Neural progenitor cell (in vitro differentiated cells): ENCODE measurements around the gene PDCD4. TPM values are rescaled to one million over a fixed set of nuclear protein-coding genes. Genes with fewer than 3 reads are reported as not detected.

Experiments used
- DNase-seq: peaks from one replicate; pipeline ENCODE4 v3.0.0-alpha.2; 2016; ENCODE audit warnings: low spot score
- H2AFZ ChIP-seq: fragments of 200-600 bp; sonication (generic); replicated peaks from 2 replicates; pipeline ENCODE4 v1.6.1; 2016; ENCODE audit warnings: antibody characterized with exemption
- H3F3A ChIP-seq: fragments of 200-600 bp; sonication (generic); 2 replicates; pipeline ENCODE4 v1.6.1; 2016; ENCODE audit warnings: antibody characterized with exemption, low read depth
- H3K27ac ChIP-seq: fragments of 200-600 bp; sonication (generic); 2 replicates; pipeline ENCODE4 v1.5.1; 2016; ENCODE audit warnings: mild to moderate bottlenecking
- H3K27me3 ChIP-seq: fragments of 200-600 bp; sonication (generic); 2 replicates; pipeline ENCODE4 v1.6.1; 2016; ENCODE audit warnings: mild to moderate bottlenecking, moderate library complexity
- H3K36me3 ChIP-seq: fragments of 200-600 bp; sonication (generic); 2 replicates; pipeline ENCODE4 v1.5.1; 2016
- H3K4me1 ChIP-seq: fragments of 200-600 bp; sonication (generic); 2 replicates; pipeline ENCODE4 v1.6.1; 2016; ENCODE audit warnings: mixed run types
- H3K4me2 ChIP-seq: fragments of 200-600 bp; sonication (generic); 2 replicates; pipeline ENCODE4 v1.6.1; 2016
- H3K4me3 ChIP-seq: fragments of 200-600 bp; sonication (generic); 2 replicates; pipeline ENCODE4 v1.5.1; 2016
- H3K79me2 ChIP-seq: fragments of 200-600 bp; sonication (generic); 2 replicates; pipeline ENCODE4 v1.6.1; 2016; ENCODE audit warnings: low read depth
- H3K9ac ChIP-seq: fragments of 200-600 bp; sonication (generic); 2 replicates; pipeline ENCODE4 v1.6.1; 2016
- H3K9me3 ChIP-seq: fragments of 200-600 bp; sonication (generic); 2 replicates; pipeline ENCODE4 v1.5.1; 2016; ENCODE audit warnings: low read depth
- H4K20me1 ChIP-seq: fragments of 200-600 bp; sonication (generic); 2 replicates; pipeline ENCODE4 v1.6.1; 2016; ENCODE audit warnings: low read depth
- H3K27ac Mint-ChIP-seq: 3 replicates; pipeline ENCODE4 v1.8.0; 2021; ENCODE audit warnings: mixed read lengths
- H3K27me3 Mint-ChIP-seq: 2 replicates; pipeline ENCODE4 v1.8.0; 2022; ENCODE audit warnings: low read depth, mild to moderate bottlenecking, inconsistent platforms, moderate library complexity, mixed read lengths; ENCODE audit not compliant: insufficient read depth
- H3K36me3 Mint-ChIP-seq: 3 replicates; pipeline ENCODE4 v1.8.0; 2021; ENCODE audit warnings: mixed read lengths
- H3K4me1 Mint-ChIP-seq: 3 replicates; pipeline ENCODE4 v1.8.0; 2021; ENCODE audit warnings: mixed read lengths
- H3K4me3 Mint-ChIP-seq: 3 replicates; pipeline ENCODE4 v1.8.0; 2021; ENCODE audit warnings: mild to moderate bottlenecking, moderate library complexity, mixed read lengths
- H3K9me3 Mint-ChIP-seq: 3 replicates; pipeline ENCODE4 v1.8.0; 2020; ENCODE audit warnings: mixed read lengths
- EZH2 ChIP-seq: fragments of 200-600 bp; sonication (generic); IDR thresholded peaks from 2 replicates; pipeline ENCODE4 v1.6.1; 2017; ENCODE audit warnings: antibody characterized with exemption, mild to moderate bottlenecking, moderate library complexity
- EZH2phosphoT487 ChIP-seq: fragments of 200-600 bp; sonication (generic); IDR thresholded peaks from 2 replicates; pipeline ENCODE4 v1.6.1; 2017; ENCODE audit warnings: antibody characterized with exemption
- total RNA-seq: library from RNA; depleted of rRNA; stranded (reverse); fragments of >200 nt; gene quantifications from 2 replicates; pipeline ENCODE4 v1.2.3, GENCODE V29; 2015; ENCODE audit warnings: low replicate concordance
- TF ChIP-seq, protein P1 (sequence below): fragments of 200-600 bp; sonication (generic); IDR thresholded peaks from 2 replicates; pipeline ENCODE4 v1.5.1; 2017; ENCODE audit warnings: antibody characterized with exemption, mild to moderate bottlenecking

PDCD4 gene
- total RNA-seq, 1 donor from 2014 or later = 106 TPM

DNA sequence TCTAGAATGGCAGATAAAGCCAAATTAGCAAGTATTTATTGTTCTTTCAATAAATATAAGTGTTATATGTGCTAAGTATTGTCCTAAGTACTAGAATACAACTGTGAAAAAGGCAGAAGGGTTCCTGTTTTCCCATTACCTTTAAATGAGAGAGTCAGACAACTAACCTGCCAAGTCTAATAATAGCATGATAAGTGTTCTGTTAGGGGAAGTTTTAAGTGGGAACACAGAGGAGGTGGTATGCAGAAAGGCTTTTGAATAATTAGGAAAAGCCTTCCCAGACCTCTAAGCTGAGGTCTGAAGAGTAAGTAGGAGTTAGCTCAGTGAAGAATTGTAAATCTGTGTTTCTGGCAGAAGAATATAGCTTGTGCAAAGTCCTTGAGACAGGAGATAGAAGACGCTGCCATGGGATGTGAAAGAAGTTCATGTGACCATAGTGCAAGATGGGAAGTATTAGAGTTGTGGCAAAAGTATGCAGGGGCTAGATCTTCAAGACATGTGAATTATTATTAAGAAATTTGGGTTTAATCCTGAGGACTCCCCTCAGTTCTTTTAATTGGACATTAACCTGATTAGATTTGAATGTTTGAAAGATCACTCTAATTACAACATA is 60.1 kb downstream of the PDCD4 start:
- no peak for DNase-seq
- Histone ChIP-seq H3K4me1 (peaks cover 7% of the 10 kb centered on the region), H3F3A (no peaks in the 10 kb centered on the region), H3K4me2 (no peak overlapping the region), H3K4me3 (no peak overlapping the region), H3K27me3 (no peaks in the 10 kb centered on the region), H3K36me3 (no peaks in the 10 kb centered on the region), H3K79me2 (peaks cover 100% of the 10 kb centered on the region), H2AFZ (no peak overlapping the region), H3K9me3 (no peaks in the 10 kb centered on the region), H3K27ac (no peak overlapping the region), H4K20me1 (peaks cover 73% of the 10 kb centered on the region), H3K9ac (no peak overlapping the region)
- Mint-ChIP-seq H3K27me3 (no peaks in the 10 kb centered on the region), H3K4me1 (no peaks in the 10 kb centered on the region), H3K36me3 (peaks cover 8% of the 10 kb centered on the region), H3K4me3 (no peak overlapping the region), H3K9me3 (no peaks in the 10 kb centered on the region), H3K27ac (no peak overlapping the region)
- no peak for TF ChIP-seq EZH2

DNA sequence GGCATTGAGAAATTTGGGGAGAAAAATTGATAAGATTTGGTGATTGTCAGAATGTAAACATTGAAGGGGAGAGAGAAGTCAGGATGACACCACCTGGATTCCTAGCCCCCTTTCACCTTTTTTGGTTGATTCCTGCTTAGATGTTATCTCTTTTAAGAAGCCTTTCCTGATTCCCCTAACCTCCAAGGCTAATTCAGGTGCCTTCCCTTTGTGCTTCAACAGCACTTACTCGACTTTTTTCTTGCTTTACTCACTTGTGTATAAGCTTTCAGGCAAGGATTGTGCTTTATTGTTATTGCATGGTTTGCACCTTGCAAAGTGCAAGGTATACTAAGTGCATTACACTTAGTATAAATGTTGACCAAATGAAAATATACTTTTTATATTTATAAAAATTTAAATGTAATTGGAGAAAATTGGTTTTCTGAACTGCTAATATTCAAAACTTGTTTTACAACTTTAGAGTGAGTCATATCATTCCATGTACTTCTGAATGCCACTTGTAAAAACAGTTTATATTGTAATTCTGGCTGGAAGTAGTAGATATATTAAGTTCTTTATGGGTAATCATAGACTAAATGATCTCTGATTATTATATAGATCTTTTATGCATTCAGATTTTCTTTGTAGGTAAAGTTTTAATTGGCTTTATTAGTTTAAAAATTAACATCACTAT is 60.9 kb downstream of the PDCD4 start:
- Histone ChIP-seq H2AFZ (no peak overlapping the region), H3K36me3 (no peaks in the 10 kb centered on the region), H3K27ac (no peak overlapping the region), H3K4me1 (peaks cover 7% of the 10 kb centered on the region), H3K9me3 (no peaks in the 10 kb centered on the region), H3K4me2 (no peak overlapping the region), H4K20me1 (peaks cover 71% of the 10 kb centered on the region), H3K27me3 (no peaks in the 10 kb centered on the region), H3K4me3 (no peak overlapping the region), H3K9ac (no peak overlapping the region), H3F3A (no peaks in the 10 kb centered on the region), H3K79me2 (peaks cover 100% of the 10 kb centered on the region)
- H3K27ac Mint-ChIP-seq = no peak overlapping the region
- H3K36me3 Mint-ChIP-seq = peaks cover 12% of the 10 kb centered on the region
- no peaks in the 10 kb centered on the region for H3K27me3 Mint-ChIP-seq
- TF ChIP-seq EZH2 (no peak), EZH2phosphoT487 (no peak)
- TF ChIP-seq, protein P1, sequence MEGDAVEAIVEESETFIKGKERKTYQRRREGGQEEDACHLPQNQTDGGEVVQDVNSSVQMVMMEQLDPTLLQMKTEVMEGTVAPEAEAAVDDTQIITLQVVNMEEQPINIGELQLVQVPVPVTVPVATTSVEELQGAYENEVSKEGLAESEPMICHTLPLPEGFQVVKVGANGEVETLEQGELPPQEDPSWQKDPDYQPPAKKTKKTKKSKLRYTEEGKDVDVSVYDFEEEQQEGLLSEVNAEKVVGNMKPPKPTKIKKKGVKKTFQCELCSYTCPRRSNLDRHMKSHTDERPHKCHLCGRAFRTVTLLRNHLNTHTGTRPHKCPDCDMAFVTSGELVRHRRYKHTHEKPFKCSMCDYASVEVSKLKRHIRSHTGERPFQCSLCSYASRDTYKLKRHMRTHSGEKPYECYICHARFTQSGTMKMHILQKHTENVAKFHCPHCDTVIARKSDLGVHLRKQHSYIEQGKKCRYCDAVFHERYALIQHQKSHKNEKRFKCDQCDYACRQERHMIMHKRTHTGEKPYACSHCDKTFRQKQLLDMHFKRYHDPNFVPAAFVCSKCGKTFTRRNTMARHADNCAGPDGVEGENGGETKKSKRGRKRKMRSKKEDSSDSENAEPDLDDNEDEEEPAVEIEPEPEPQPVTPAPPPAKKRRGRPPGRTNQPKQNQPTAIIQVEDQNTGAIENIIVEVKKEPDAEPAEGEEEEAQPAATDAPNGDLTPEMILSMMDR = no peak
- no peaks in the 10 kb centered on the region for H3K4me1 Mint-ChIP-seq
- H3K4me3 Mint-ChIP-seq = no peak overlapping the region
- no peak for DNase-seq
- no peaks in the 10 kb centered on the region for H3K9me3 Mint-ChIP-seq

DNA sequence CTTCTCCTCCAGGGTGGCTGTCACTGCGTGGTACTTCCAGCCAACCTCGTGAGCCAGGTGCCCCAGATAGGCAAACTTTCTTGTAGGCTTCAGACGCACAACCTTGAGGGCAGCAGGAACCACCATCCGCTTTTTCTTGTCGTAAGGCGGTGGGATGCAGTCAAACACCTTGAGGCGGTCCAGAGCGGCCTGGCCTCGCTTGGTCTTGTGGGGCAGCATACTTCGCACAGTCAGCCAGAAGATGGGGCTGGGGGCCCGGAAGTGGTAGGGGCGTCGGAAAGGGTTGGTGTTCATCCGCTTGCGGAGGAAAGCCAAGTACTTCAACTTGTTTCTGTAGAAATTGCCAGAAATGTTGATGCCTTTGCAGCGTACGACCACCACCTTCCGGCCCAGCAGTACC is 65.0 kb downstream of the PDCD4 start:
- H3K9me3 ChIP-seq = no peaks in the 10 kb centered on the region
- peaks cover 46% of the 10 kb centered on the region for H4K20me1 ChIP-seq
- H3F3A ChIP-seq = no peaks in the 10 kb centered on the region
- H3K4me3 ChIP-seq = no peak overlapping the region
- H3K9ac ChIP-seq = no peak overlapping the region
- no peak overlapping the region for H3K4me2 ChIP-seq
- Mint-ChIP-seq H3K4me3 (no peak overlapping the region), H3K9me3 (peaks cover 5% of the 10 kb centered on the region), H3K4me1 (no peaks in the 10 kb centered on the region), H3K27ac (no peak overlapping the region), H3K36me3 (peaks cover 23% of the 10 kb centered on the region), H3K27me3 (no peaks in the 10 kb centered on the region)
- peaks cover 100% of the 10 kb centered on the region for H3K79me2 ChIP-seq
- TF ChIP-seq EZH2 (no peak), EZH2phosphoT487 (no peak)
- TF ChIP-seq, protein P1 = no peak
- H3K4me1 ChIP-seq = no peaks in the 10 kb centered on the region
- H3K36me3 ChIP-seq = no peaks in the 10 kb centered on the region
- DNase-seq = no peak
- no peak overlapping the region for H2AFZ ChIP-seq
- no peaks in the 10 kb centered on the region for H3K27me3 ChIP-seq
- H3K27ac ChIP-seq = no peak overlapping the region

DNA sequence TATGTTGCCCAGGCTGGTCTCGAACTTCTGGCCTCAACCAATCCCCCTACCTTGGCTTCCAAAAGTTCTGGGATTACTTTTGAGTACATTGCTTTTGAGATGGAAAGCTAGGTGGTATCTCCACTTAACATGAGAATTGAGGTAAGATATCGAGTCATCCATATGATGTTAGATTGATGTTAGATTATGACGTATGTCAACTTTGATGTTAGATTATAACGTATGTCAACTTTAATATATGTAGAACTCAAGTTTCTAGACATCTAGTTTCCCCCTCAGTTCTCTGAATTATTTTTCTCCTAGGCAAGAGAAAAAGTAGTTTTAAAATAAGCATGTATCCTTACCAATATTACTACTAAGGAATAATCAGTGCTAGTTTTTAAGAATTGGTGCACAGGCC is 67.7 kb downstream of the PDCD4 start:
- peaks cover 45% of the 10 kb centered on the region for H3K36me3 Mint-ChIP-seq
- Histone ChIP-seq H3K9ac (no peak overlapping the region), H3K27ac (no peak overlapping the region), H3K4me3 (no peak overlapping the region), H4K20me1 (peaks cover 22% of the 10 kb centered on the region), H3K9me3 (no peaks in the 10 kb centered on the region), H3K27me3 (no peaks in the 10 kb centered on the region), H2AFZ (no peak overlapping the region), H3K36me3 (no peaks in the 10 kb centered on the region), H3F3A (no peaks in the 10 kb centered on the region), H3K4me1 (no peaks in the 10 kb centered on the region), H3K79me2 (peaks cover 100% of the 10 kb centered on the region), H3K4me2 (no peak overlapping the region)
- TF ChIP-seq EZH2phosphoT487 (no peak), EZH2 (no peak)
- TF ChIP-seq, protein P1 = no peak
- peaks cover 27% of the 10 kb centered on the region for H3K9me3 Mint-ChIP-seq
- no peak overlapping the region for H3K27ac Mint-ChIP-seq
- no peak overlapping the region for H3K4me3 Mint-ChIP-seq
- no peaks in the 10 kb centered on the region for H3K4me1 Mint-ChIP-seq
- no peaks in the 10 kb centered on the region for H3K27me3 Mint-ChIP-seq
- DNase-seq = no peak
